NCI-H345 (cell line): Measurements from ENCODE around the gene ARMH1.
A peak's percentile ranks its signal among the peaks of the same experiment; 100 is the strongest.
"Not testable (repeated sequence)": the region's sequence is repeated elsewhere in the genome, so short reads cannot be mapped to it uniquely, and the experiment has no call there.

Experiments
- DNase-seq: peaks from one replicate; lab custom pipeline; 2025; lab: John Stamatoyannopoulos, UW

The ARMH1 gene

DNA sequence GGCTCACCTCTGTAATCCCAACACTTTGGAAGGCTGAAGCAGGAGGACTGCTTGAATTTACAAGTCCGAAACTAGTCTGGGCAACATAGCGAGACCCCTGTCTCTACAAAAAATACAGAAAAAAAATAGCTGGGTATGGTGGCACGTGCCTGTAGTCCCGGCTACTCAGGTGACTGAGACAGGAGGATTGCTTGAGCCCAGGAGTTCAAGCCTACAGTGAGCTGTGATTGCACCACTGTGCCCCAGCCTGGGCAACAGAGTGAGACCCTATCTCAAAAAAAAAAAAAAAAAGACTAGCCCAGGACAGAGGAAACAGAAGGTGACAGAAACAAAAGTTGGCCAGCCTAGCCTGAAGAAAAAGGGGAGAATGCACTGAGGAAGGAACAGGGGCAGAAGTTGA, 21.2 kb downstream of the ARMH1 start:
- no peak for DNase-seq

DNA sequence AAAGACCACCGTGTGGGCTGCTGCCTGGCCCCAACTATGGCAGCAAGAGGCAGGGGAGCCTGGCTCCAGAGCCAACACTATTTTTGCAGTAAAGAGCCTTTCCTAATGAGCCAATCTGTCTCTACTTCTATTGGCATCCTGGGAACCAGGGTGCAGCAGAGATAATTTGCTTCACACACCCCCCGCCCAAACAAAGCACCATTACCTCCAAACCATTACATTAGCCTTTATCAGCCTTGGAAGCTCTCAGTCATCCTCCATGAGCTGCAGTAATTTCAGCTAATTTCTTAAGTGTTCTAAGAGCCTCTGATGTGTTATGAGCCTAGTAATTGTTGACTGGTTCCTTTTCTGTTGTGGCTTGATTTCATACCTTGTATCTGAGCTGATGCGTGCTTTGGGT, 21.6 kb downstream of the ARMH1 start:
- no peak for DNase-seq

- no peak for DNase-seq
Observed at GRCh38 chr1:44696789-44697345, 22.4 kb downstream of the ARMH1 start.

GRCh38 chr1:44698138-44698537, 23.6 kb downstream of the ARMH1 start:
- DNase-seq: no peak

GRCh38 chr1:44699375-44699774, 24.9 kb downstream of the ARMH1 start:
- not testable (repeated sequence) for DNase-seq

- DNase-seq: no peak
Observed at GRCh38 chr1:44700573-44700972, 26.1 kb downstream of the ARMH1 start.

GRCh38 chr1:44701141-44701573, 26.6 kb downstream of the ARMH1 start:
- DNase-seq: no peak

- DNase-seq: no peak
Observed at GRCh38 chr1:44705470-44705869, 31.0 kb downstream of the ARMH1 start.

DNA sequence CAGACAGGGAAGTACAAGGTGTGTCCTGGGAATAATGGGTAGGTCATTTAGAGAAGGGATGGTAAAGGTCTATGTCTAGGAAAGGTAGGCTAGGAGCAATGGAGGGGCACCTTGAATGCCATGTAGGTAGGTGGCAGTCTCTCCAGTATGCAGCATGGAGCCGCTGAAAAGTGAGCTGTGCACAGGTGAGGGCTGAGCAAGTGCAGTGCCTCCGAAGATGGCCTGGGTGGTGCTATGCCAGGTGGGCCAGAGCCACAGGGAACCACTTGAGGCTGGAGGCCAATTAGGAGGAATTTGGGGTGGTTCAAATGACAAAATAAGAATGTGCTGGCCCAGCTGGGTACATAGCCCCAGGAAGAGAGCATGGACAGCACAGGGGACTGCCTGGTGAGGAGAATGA, 31.4 kb downstream of the ARMH1 start:
- no peak for DNase-seq

GRCh38 chr1:44707112-44707881, 32.8 kb downstream of the ARMH1 start:
- no peak for DNase-seq

- DNase-seq: no peak
Observed at GRCh38 chr1:44707959-44708831, 33.7 kb downstream of the ARMH1 start.

GRCh38 chr1:44713321-44713781, 38.8 kb downstream of the ARMH1 start:
- no peak for DNase-seq

- no peak for DNase-seq
Observed at GRCh38 chr1:44714532-44714931, 40.0 kb downstream of the ARMH1 start.

DNA sequence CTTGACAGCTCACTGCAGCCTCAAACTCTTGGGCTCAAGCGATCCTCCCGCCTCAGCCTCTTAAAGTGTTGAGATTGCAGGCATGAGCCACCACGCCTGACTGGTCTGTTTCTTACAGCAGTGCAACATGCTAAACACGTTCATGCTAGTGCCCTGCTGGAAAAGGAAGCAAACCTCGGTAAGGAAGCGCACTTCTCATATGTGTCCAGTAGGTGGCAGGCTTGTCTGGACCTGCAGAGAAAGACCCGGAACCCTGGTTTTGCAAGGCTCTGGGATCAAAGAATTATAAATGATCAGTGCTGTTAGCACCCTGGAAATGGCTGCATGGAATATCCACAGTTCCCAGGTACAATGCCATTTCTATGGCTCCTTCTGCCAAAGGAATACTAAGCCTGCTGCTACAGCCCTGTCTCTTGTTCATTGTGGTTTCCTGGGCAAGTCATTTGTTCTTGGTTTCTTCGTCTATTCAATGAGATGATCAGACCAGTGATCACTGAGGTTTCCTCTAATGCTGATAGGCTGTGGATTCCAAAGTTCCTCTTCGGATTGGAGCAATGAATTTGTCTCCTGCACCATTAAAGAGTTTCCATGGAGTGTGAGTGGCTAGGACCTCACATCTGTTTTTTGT, 40.5 kb downstream of the ARMH1 start:
- DNase-seq: peak; percentile 71

DNA sequence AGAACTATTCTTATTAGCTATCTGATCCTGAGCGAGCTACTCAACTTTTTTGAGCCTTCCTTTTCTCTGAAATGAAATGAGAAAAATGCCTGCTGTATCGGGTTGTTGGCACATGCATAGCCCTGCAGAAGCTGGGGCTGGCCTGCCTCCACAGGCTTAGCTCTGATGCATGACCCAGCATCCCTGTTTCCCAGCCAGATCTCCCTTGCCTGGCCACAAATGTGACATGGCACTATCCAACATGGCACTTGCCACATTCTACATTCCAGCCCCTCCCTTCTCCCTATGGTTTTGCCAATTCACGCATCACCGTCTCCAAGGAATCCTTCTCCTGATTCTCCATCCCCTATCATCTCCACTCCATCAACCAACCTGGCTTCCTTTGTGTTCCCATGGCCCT, 42.6 kb downstream of the ARMH1 start:
- DNase-seq: no peak

GRCh38 chr1:44717653-44718052, 43.1 kb downstream of the ARMH1 start:
- DNase-seq: no peak

- DNase-seq: no peak
Observed at GRCh38 chr1:44718091-44718490, 43.6 kb downstream of the ARMH1 start.

GRCh38 chr1:44719318-44719717, 44.8 kb downstream of the ARMH1 start:
- DNase-seq: no peak

DNA sequence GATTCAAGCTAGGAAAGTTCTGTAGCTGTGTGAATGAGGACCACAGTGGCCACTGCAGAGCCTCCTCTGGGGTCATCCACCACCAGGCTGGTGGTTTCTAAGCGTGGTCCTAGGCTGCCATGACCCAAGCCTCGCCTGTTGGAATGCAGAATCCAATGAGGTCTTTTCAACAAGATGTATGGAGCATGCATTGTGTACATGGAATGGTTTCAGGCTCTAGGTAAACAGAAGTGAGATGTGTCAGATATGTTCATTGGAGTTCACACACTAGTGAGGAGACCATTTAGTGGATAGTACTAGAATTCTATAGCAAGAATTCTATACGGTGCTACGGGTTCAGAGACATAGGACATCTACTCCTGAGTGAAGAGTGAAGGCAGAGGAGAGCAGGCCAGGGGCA, 45.8 kb downstream of the ARMH1 start:
- DNase-seq: no peak

GRCh38 chr1:44721485-44722361, 47.2 kb downstream of the ARMH1 start:
- DNase-seq: peak; percentile 58

GRCh38 chr1:44723064-44723463, 48.5 kb downstream of the ARMH1 start:
- no peak for DNase-seq
